NCI-H748 treated with DMSO at 0.1 percent for 48 hours (cell line): ENCODE data around the gene FGFR2.
"Not testable (repeated sequence)": the region's sequence is repeated elsewhere in the genome, so short reads cannot be mapped to it uniquely, and the experiment has no call there.

Source experiments
- DNase-seq: peaks from one replicate; lab custom pipeline; 2025; lab: John Stamatoyannopoulos, UW

FGFR2 gene

GRCh38 chr10:121590772-121591171 is 7.5 kb downstream of the FGFR2 start:
- DNase-seq = no peak

- DNase-seq = no peak
These were observed 8.7 kb downstream of the FGFR2 start for GRCh38 chr10:121589553-121589952.

- DNase-seq = no peak
These were observed 14.4 kb downstream of the FGFR2 start for GRCh38 chr10:121583857-121584256.

- DNase-seq = no peak
These were observed 15.0 kb downstream of the FGFR2 start for GRCh38 chr10:121583258-121583657.

- DNase-seq = no peak
These were observed 17.7 kb downstream of the FGFR2 start for GRCh38 chr10:121580276-121581116.

- no peak for DNase-seq
These were observed 18.6 kb downstream of the FGFR2 start for GRCh38 chr10:121579656-121580055.

- DNase-seq = no peak
These were observed 19.3 kb downstream of the FGFR2 start for GRCh38 chr10:121578965-121579364.

GRCh38 chr10:121578298-121578697 is 19.9 kb downstream of the FGFR2 start:
- no peak for DNase-seq

GRCh38 chr10:121577568-121577967 is 20.7 kb downstream of the FGFR2 start:
- DNase-seq = no peak

- no peak for DNase-seq
These were observed 22.1 kb downstream of the FGFR2 start for GRCh38 chr10:121576139-121576538.

GRCh38 chr10:121574519-121575166 is 23.6 kb downstream of the FGFR2 start:
- no peak for DNase-seq

GRCh38 chr10:121573538-121573941 is 24.7 kb downstream of the FGFR2 start:
- DNase-seq = no peak

- no peak for DNase-seq
These were observed 25.2 kb downstream of the FGFR2 start for GRCh38 chr10:121572859-121573537.

- DNase-seq = no peak
These were observed 27.9 kb downstream of the FGFR2 start for GRCh38 chr10:121570315-121570714.

GRCh38 chr10:121568275-121568674 is 30.0 kb downstream of the FGFR2 start:
- DNase-seq = no peak

GRCh38 chr10:121567569-121567968 is 30.7 kb downstream of the FGFR2 start:
- DNase-seq = no peak

- no peak for DNase-seq
These were observed 31.5 kb downstream of the FGFR2 start for GRCh38 chr10:121566755-121567154.

GRCh38 chr10:121559326-121560026 is 38.8 kb downstream of the FGFR2 start:
- no peak for DNase-seq

GRCh38 chr10:121558238-121558637 is 40.0 kb downstream of the FGFR2 start:
- no peak for DNase-seq

GRCh38 chr10:121556918-121557573 is 41.2 kb downstream of the FGFR2 start:
- DNase-seq = no peak

GRCh38 chr10:121556455-121556854 is 41.8 kb downstream of the FGFR2 start:
- no peak for DNase-seq

GRCh38 chr10:121554916-121555315 is 43.3 kb downstream of the FGFR2 start:
- not testable (repeated sequence) for DNase-seq
